RWPE2 (cell line): ENCODE data around the gene C1orf198.

ENCODE experiments used
- ATAC-seq: fragments of 200-7000 bp; cut with Tn5 transposase; 3 replicates; pipeline ENCODE4 v1.9.1; 2021; ENCODE audit warnings: low read depth
- DNase-seq: peaks from one replicate; pipeline ENCODE4 v3.0.0-alpha.2; 2020; ENCODE audit warnings: low spot score
- H3K27ac ChIP-seq: fragments of 450-650 bp; 2 replicates; pipeline ENCODE4 v1.5.1; 2017; ENCODE audit warnings: mild to moderate bottlenecking; ENCODE audit not compliant: poor library complexity, severe bottlenecking
- H3K27me3 ChIP-seq: fragments of 250-450 bp; sonication (Bioruptor Pico); 2 replicates; pipeline ENCODE4 v1.5.1; 2021; ENCODE audit warnings: mild to moderate bottlenecking, moderate library complexity; ENCODE audit not compliant: insufficient read depth, poor library complexity, severe bottlenecking
- H3K36me3 ChIP-seq: fragments of 250-450 bp; sonication (Bioruptor Pico); 2 replicates; pipeline ENCODE4 v1.5.1; 2020; ENCODE audit warnings: low read depth, mild to moderate bottlenecking, moderate library complexity
- H3K4me1 ChIP-seq: fragments of 250-450 bp; sonication (Bioruptor Pico); 2 replicates; pipeline ENCODE4 v1.5.1; 2021; ENCODE audit warnings: mild to moderate bottlenecking, moderate library complexity; ENCODE audit not compliant: insufficient read depth, poor library complexity, severe bottlenecking
- H3K4me3 ChIP-seq: fragments of 250-450 bp; sonication (Bioruptor Pico); 2 replicates; pipeline ENCODE4 v1.5.1; 2021; ENCODE audit warnings: mild to moderate bottlenecking, moderate library complexity; ENCODE audit not compliant: severe bottlenecking
- H3K9me3 ChIP-seq: fragments of 250-450 bp; sonication (Bioruptor Pico); 2 replicates; pipeline ENCODE4 v1.5.1; 2021; ENCODE audit warnings: mild to moderate bottlenecking, moderate library complexity; ENCODE audit not compliant: severe bottlenecking
- TF ChIP-seq, protein P1 (sequence below): fragments of 450-650 bp; IDR thresholded peaks from one replicate; pipeline ENCODE4 v1.5.1; 2017; ENCODE audit warnings: mild to moderate bottlenecking, moderate library complexity; ENCODE audit not compliant: poor library complexity, severe bottlenecking

C1orf198 gene

DNA sequence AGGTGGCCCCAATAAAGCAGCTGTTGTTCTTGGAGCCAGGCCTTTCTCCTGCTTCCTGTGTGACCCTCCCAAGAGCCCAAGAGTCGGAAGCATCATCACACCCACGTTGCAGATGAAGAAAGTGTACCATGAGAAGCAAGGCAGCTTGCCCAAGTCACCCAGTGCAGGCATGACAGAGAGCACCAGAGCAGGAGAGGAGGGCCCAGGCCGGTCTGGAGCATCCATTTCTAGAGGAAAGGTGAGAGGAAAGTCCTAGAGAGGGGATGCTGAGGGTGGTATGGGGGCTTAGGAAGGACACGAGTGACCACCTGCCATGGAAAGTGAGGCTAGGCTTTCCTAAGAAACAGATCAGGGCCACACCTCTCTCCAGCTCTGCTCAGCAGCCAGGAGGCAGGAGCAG, 47.0 kb downstream of the C1orf198 start:
- TF ChIP-seq, protein P1, sequence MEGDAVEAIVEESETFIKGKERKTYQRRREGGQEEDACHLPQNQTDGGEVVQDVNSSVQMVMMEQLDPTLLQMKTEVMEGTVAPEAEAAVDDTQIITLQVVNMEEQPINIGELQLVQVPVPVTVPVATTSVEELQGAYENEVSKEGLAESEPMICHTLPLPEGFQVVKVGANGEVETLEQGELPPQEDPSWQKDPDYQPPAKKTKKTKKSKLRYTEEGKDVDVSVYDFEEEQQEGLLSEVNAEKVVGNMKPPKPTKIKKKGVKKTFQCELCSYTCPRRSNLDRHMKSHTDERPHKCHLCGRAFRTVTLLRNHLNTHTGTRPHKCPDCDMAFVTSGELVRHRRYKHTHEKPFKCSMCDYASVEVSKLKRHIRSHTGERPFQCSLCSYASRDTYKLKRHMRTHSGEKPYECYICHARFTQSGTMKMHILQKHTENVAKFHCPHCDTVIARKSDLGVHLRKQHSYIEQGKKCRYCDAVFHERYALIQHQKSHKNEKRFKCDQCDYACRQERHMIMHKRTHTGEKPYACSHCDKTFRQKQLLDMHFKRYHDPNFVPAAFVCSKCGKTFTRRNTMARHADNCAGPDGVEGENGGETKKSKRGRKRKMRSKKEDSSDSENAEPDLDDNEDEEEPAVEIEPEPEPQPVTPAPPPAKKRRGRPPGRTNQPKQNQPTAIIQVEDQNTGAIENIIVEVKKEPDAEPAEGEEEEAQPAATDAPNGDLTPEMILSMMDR: no peak
- Histone ChIP-seq H3K9me3 (no peaks in the 10 kb centered on the region), H3K27ac (no peak overlapping the region), H3K4me3 (no peak overlapping the region), H3K4me1 (no peaks in the 10 kb centered on the region), H3K27me3 (no peaks in the 10 kb centered on the region), H3K36me3 (no peaks in the 10 kb centered on the region)
- ATAC-seq: no peak
- no peak for DNase-seq

DNA sequence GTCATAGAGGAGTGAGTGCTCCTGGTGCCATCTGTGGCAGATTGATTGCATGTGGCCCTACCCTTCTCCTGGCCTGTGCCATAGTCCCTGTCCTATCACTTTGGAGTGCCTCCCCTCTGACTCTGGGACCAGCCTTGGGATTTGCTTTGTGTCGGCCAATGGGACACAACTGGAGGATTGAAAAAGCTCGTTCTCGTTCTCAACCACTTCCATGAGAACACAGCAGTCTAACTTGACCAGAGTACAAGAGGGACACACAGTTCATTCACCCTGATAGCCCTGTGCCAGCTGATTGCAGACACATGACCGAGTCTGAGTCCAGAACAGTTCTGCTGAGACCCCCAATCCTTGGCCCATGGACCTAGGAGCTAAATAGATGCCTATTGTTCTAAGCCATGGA, 47.8 kb downstream of the C1orf198 start:
- no peak for ATAC-seq
- no peak overlapping the region for H3K27ac ChIP-seq
- H3K9me3 ChIP-seq: no peaks in the 10 kb centered on the region
- H3K4me3 ChIP-seq: no peak overlapping the region
- H3K4me1 ChIP-seq: no peaks in the 10 kb centered on the region
- H3K27me3 ChIP-seq: no peaks in the 10 kb centered on the region
- TF ChIP-seq, protein P1: no peak
- DNase-seq: no peak
- H3K36me3 ChIP-seq: no peaks in the 10 kb centered on the region

DNA sequence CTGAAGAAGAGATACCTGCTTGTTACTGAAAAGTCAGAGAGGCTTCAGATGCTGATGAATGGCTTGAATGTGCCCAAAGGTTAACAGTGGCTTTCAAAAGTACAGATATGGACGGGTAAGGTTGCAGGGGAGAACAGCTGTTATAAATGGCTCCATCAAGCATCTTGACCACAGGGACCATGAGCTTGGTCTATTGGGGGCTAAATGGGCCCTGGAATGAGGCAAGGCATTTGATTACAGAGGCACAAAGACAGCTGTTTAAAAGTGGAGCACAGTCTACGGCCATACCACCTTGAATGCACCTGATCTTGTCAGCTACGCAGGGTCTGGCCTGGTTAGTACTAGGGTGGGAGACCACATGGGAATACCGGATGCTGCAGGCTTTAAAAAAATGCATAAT, 48.3 kb downstream of the C1orf198 start:
- no peak for ATAC-seq
- no peak overlapping the region for H3K4me3 ChIP-seq
- H3K36me3 ChIP-seq: no peaks in the 10 kb centered on the region
- no peaks in the 10 kb centered on the region for H3K4me1 ChIP-seq
- TF ChIP-seq, protein P1: no peak
- no peaks in the 10 kb centered on the region for H3K27me3 ChIP-seq
- DNase-seq: no peak
- H3K27ac ChIP-seq: no peak overlapping the region
- no peaks in the 10 kb centered on the region for H3K9me3 ChIP-seq

DNA sequence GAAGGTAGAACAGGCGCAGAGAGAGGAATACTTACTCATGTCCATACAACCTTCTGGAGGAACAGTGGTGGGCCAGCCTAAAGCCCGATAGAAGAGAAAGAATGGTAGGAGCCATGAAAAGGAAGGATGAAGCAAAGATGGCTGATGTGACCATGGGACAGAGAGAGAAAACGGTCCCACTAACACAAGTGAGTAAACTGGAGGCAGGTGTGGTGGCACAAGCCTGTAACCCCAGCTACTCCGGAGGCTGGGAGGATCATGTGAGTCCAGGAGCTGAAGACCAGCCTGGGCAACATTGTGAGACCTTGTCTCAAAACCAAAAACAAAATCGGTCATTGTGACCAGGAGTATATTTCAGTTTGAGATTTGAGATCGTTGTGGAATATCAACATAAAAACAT, 49.4 kb downstream of the C1orf198 start:
- H3K4me3 ChIP-seq: no peak overlapping the region
- DNase-seq (no peak), ATAC-seq (no peak)

DNA sequence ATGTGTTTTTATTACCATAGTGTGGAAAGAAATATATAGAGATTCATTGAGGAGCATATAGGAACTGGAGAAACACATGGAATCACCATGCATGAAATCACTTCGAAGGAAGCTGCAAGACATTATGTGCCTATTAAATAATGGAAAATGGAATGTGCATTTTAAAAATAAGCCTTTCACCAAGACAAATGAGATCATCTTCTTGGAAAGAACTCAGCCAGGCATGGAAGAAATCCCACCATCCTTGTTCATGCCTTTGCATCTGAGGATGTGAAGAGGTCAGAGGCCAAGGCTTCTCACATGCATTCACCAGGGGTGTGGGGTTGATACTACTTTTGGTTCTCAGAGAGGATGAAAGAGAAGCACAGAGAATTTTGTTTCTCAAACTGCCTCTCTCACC, 50.0 kb downstream of the C1orf198 start:
- no peaks in the 10 kb centered on the region for H3K4me1 ChIP-seq
- TF ChIP-seq, protein P1: no peak
- ATAC-seq: no peak
- H3K27me3 ChIP-seq: no peaks in the 10 kb centered on the region
- no peak for DNase-seq
- H3K4me3 ChIP-seq: no peak overlapping the region
- H3K36me3 ChIP-seq: no peaks in the 10 kb centered on the region
- H3K9me3 ChIP-seq: no peaks in the 10 kb centered on the region
- no peak overlapping the region for H3K27ac ChIP-seq

More for the DNA sequence above, 49.4 kb downstream of the C1orf198 start:
- Histone ChIP-seq H3K36me3 (no peaks in the 10 kb centered on the region), H3K27ac (no peak overlapping the region), H3K9me3 (no peaks in the 10 kb centered on the region), H3K4me1 (no peaks in the 10 kb centered on the region), H3K27me3 (no peaks in the 10 kb centered on the region)
- TF ChIP-seq, protein P1: no peak
